ENCODE data around the gene SLC31A1. TPM values are rescaled to one million over a fixed set of nuclear protein-coding genes. Genes with fewer than 3 reads are reported as not detected.

Gene SLC31A1
- total and polyA plus RNA-seq, 2 experiments from 2014 or later, result 15.0 to 32.1 TPM

DNA sequence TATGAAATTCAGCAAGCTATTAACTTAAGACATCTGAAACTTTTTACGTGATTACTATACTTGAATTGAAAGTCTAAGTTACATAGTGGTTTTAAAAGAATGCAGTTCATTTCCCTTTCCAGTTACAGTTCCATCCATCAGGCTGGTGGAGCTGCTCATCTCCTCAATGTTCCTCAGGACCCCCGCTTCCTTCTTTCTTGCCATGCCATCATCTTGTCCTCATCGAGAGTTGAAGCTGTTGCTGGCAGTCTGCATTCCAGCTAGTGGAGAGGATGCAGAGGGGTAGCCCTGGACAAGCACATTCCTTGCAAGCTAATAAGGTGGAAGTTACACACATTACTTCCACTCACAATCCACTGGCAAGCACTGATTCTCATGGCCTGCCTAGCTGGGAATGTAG lies 90.6 kb downstream of the SLC31A1 start:
- H3K27ac ChIP-seq (ENCODE audit: low read depth), result no peak overlapping the region
- no peaks in the 10 kb centered on the region for H3F3A ChIP-seq (replicated peaks; ENCODE audit: low read depth)
- no peak overlapping the region for H2AFZ ChIP-seq
- H4K20me1 ChIP-seq (replicated peaks; ENCODE audit: insufficient read depth), result peaks cover 4% of the 10 kb centered on the region; the same call in 1 of the 2 replicates
- no peak overlapping the region for H3K27ac Mint-ChIP-seq
- peaks cover 2% of the 10 kb centered on the region for H3K27me3 Mint-ChIP-seq (ENCODE audit: insufficient read depth, low read depth, poor library complexity)
- H3K36me3 Mint-ChIP-seq (ENCODE audit: low read depth), result no peaks in the 10 kb centered on the region
- H3K4me3 Mint-ChIP-seq, result no peak overlapping the region
- no peak for ATAC-seq
- H3K9me3 Mint-ChIP-seq, result no peaks in the 10 kb centered on the region
- H3K79me2 ChIP-seq (replicated peaks; ENCODE audit: insufficient read depth), result no peaks in the 10 kb centered on the region
- H3K36me3 ChIP-seq (ENCODE audit: insufficient read depth), result no peaks in the 10 kb centered on the region
- no peak for TF ChIP-seq ZNF462 (CRISPR knock-in tag; IDR thresholded peaks at IDR 0.05)
- TF ChIP-seq EZH2phosphoT487 (IDR thresholded peaks at IDR 0.05; ENCODE audit: unreplicated experiment), result no peak
- no peaks in the 10 kb centered on the region for H3K27me3 ChIP-seq (ENCODE audit: insufficient read depth)
- DNase-seq (ENCODE audit: low spot score), result no peak
- H3K4me3 ChIP-seq, result no peak overlapping the region
- H3K9me2 ChIP-seq (ENCODE audit: insufficient read depth), result no peaks in the 10 kb centered on the region
- no peaks in the 10 kb centered on the region for H3K4me1 Mint-ChIP-seq
- no peaks in the 10 kb centered on the region for H3K4me1 ChIP-seq (ENCODE audit: insufficient read depth)
- H3K4me2 ChIP-seq, result no peak overlapping the region

- Histone ChIP-seq H3K4me1 (ENCODE audit: insufficient read depth) (no peaks in the 10 kb centered on the region), H3K9me2 (ENCODE audit: insufficient read depth) (no peaks in the 10 kb centered on the region), H3K4me2 (no peak overlapping the region), H4K20me1 (replicated peaks; ENCODE audit: insufficient read depth) (peaks cover 4% of the 10 kb centered on the region; the same call in 1 of the 2 replicates), H3K36me3 (ENCODE audit: insufficient read depth) (no peaks in the 10 kb centered on the region), H3K27ac (ENCODE audit: low read depth) (no peak overlapping the region), H3K4me3 (no peak overlapping the region), H3K79me2 (replicated peaks; ENCODE audit: insufficient read depth) (no peaks in the 10 kb centered on the region), H3F3A (replicated peaks; ENCODE audit: low read depth) (no peaks in the 10 kb centered on the region), H2AFZ (peak overlapping the region; percentile 81; the same call in 1 of the 2 replicates), H3K27me3 (ENCODE audit: insufficient read depth) (no peaks in the 10 kb centered on the region)
- Mint-ChIP-seq H3K36me3 (ENCODE audit: low read depth) (no peaks in the 10 kb centered on the region), H3K27me3 (ENCODE audit: insufficient read depth, low read depth, poor library complexity) (peaks cover 2% of the 10 kb centered on the region), H3K4me1 (no peaks in the 10 kb centered on the region), H3K9me3 (no peaks in the 10 kb centered on the region), H3K4me3 (no peak overlapping the region), H3K27ac (no peak overlapping the region)
- no peak for ATAC-seq
- DNase-seq (ENCODE audit: low spot score), result no peak
- TF ChIP-seq CREB1 (CRISPR knock-in tag; IDR thresholded peaks at IDR 0.05; ENCODE audit: low read depth) (no peak), NANOG (IDR thresholded peaks at IDR 0.05; ENCODE audit: borderline replicate concordance) (no peak), ZNF114 (CRISPR knock-in tag; IDR thresholded peaks at IDR 0.05) (no peak), JUNB (IDR thresholded peaks at IDR 0.05; ENCODE audit: unreplicated experiment) (no peak), ZNF462 (CRISPR knock-in tag; IDR thresholded peaks at IDR 0.05) (no peak), POLR2AphosphoS5 (IDR thresholded peaks at IDR 0.05; ENCODE audit: low read depth) (no peak)
These were observed 91.9 kb downstream of the SLC31A1 start for GRCh38 chr9:113313261-113313660.

Data from GM23338 (cell line).